ENCODE measurements around the gene PLEKHG4. TPM values are rescaled to one million over a fixed set of nuclear protein-coding genes. Genes with fewer than 3 reads are reported as not detected.

Gene PLEKHG4
- total RNA-seq, 2 experiments from 2014 or later, result 17.3 to 20.8 TPM

DNA sequence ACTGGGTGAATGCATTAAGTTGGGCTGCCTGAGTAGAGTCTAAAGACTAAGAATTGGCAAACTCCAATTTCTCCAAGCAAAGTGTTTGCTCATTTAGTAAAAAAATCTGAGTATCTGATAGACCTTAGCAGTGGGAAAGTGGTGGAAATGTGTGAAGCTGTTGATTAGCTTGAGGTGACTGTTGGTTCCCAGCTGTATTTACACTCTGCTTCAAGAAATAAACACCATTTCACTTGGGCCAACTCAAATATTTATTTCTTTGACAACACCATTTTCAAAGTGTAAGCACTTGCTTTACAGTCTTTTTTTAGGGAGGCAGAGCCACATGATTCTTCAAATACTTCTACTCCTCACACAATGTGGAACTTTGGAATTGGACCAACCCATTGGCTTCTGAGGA is 38.5 kb downstream of the PLEKHG4 start:
- Mint-ChIP-seq H3K27ac (no peak overlapping the region), H3K9me3 (no peaks in the 10 kb centered on the region), H3K4me1 (ENCODE audit: low read depth) (peaks cover 10% of the 10 kb centered on the region), H3K36me3 (ENCODE audit: low read depth) (no peaks in the 10 kb centered on the region), H3K27me3 (peaks cover 22% of the 10 kb centered on the region), H3K4me3 (no peak overlapping the region)
- TF ChIP-seq, protein P1, sequence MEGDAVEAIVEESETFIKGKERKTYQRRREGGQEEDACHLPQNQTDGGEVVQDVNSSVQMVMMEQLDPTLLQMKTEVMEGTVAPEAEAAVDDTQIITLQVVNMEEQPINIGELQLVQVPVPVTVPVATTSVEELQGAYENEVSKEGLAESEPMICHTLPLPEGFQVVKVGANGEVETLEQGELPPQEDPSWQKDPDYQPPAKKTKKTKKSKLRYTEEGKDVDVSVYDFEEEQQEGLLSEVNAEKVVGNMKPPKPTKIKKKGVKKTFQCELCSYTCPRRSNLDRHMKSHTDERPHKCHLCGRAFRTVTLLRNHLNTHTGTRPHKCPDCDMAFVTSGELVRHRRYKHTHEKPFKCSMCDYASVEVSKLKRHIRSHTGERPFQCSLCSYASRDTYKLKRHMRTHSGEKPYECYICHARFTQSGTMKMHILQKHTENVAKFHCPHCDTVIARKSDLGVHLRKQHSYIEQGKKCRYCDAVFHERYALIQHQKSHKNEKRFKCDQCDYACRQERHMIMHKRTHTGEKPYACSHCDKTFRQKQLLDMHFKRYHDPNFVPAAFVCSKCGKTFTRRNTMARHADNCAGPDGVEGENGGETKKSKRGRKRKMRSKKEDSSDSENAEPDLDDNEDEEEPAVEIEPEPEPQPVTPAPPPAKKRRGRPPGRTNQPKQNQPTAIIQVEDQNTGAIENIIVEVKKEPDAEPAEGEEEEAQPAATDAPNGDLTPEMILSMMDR (IDR thresholded peaks at IDR 0.05), result no peak
- ChIA-PET POLR2A (no interaction called here), CTCF (interaction anchor here (1.2 to 1.7 kb wide), 2 partner anchors 9 to 12 kb away, joined by 3 to 4 read pairs; partner anchors contain the start of genes KCTD19 and LRRC36)
- no peak for ATAC-seq
- intact Hi-C loops (cut with micrococcal nuclease), result no loop called here
- no peak for DNase-seq

DNA sequence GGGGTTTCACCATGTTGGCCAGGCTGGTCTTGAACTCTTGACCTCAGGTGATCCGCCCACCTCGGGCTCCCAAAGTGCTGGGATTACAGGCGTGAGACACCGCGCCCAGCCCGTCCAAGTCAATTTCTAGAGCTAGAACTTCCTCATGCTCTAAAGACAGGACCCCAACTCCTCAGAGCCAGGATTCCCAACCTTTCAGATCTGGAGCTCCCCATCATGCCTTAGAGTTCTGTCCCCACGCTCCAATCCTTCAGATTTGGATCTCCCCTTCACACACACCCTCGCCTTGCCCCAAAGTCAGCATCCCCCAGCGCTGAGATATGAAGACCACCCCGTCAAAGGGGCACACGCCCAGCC is 46.8 kb downstream of the PLEKHG4 start:
- Mint-ChIP-seq H3K9me3 (no peaks in the 10 kb centered on the region), H3K36me3 (ENCODE audit: low read depth) (no peaks in the 10 kb centered on the region), H3K27me3 (peaks cover 26% of the 10 kb centered on the region), H3K4me3 (peak overlapping the region; percentile 91), H3K27ac (peak overlapping the region; percentile 88), H3K4me1 (ENCODE audit: low read depth) (peaks cover 16% of the 10 kb centered on the region)
- CTCF ChIA-PET, result interaction anchor here (0.6 to 3.0 kb wide), 23 partner anchors 8 to 319 kb away, joined by 3 to 13 read pairs (median 4); partner anchors contain the start of genes CARMIL2, TMEM208 and TPPP3
- POLR2A ChIA-PET, result interaction anchor here (0.6 to 1.1 kb wide), 3 partner anchors 12 to 41 kb away, joined by 3 to 4 read pairs (median 3); no protein-coding TSS in a partner anchor
- intact Hi-C loops (cut with micrococcal nuclease), result loop anchor here (5.0 kb wide), 1 partner anchor 49 kb away; the partner anchor contains the start of gene PLEKHG4
- no peak for DNase-seq
- ATAC-seq, result no peak
- TF ChIP-seq, protein P1 (IDR thresholded peaks at IDR 0.05), result no peak

- intact Hi-C loops (cut with micrococcal nuclease), result loop anchor here (5.0 kb wide), 1 partner anchor 49 kb away; the partner anchor contains the start of gene PLEKHG4
- H3K4me3 Mint-ChIP-seq, result peak within 1 kb of the TSS; percentile 91
- ATAC-seq (peak; percentile 91), DNase-seq (peak; percentile 87)
- peak within 1 kb of the TSS; percentile 88 for H3K27ac Mint-ChIP-seq
- H3K36me3 Mint-ChIP-seq (ENCODE audit: low read depth), result no peaks in the 10 kb centered on the region
- ChIA-PET CTCF (interaction anchor here (0.6 to 3.0 kb wide), 26 partner anchors 9 to 318 kb away, joined by 3 to 13 read pairs (median 4); partner anchors contain the start of genes CARMIL2, TMEM208 and TPPP3), POLR2A (interaction anchor here (1.1 kb wide), 2 partner anchors 11 to 14 kb away, joined by 3 to 4 read pairs; no protein-coding TSS in a partner anchor)
- H3K4me1 Mint-ChIP-seq (ENCODE audit: low read depth), result peaks cover 16% of the 10 kb centered on the region
- H3K27me3 Mint-ChIP-seq, result peaks cover 21% of the 10 kb centered on the region
- no peaks in the 10 kb centered on the region for H3K9me3 Mint-ChIP-seq
- TF ChIP-seq, protein P1 (IDR thresholded peaks at IDR 0.05), result peak; percentile 55
Measured at GRCh38 chr16:67326472-67327309, 47.4 kb downstream of the PLEKHG4 start, which contains the start of the genes KCTD19 and LRRC36. KCTD19 (minus strand) TSS chr16:67326741; CDS start chr16:67326707, 34 bp downstream. LRRC36 (plus strand) TSS chr16:67326815; CDS start chr16:67326863, 48 bp downstream.

GRCh38 chr16:67327743-67328142 is 48.4 kb downstream of the PLEKHG4 start:
- CTCF ChIA-PET, result interaction anchor here (0.8 to 3.0 kb wide), 11 partner anchors 10 to 120 kb away, joined by 3 to 13 read pairs (median 5); no protein-coding TSS in a partner anchor

More at GRCh38 chr16:67327743-67328142, 48.4 kb downstream of the PLEKHG4 start:
- TF ChIP-seq, protein P1 (IDR thresholded peaks at IDR 0.05), result no peak
- Mint-ChIP-seq H3K27ac (no peak overlapping the region), H3K4me1 (ENCODE audit: low read depth) (peaks cover 16% of the 10 kb centered on the region), H3K27me3 (peaks cover 19% of the 10 kb centered on the region), H3K9me3 (no peaks in the 10 kb centered on the region), H3K36me3 (ENCODE audit: low read depth) (no peaks in the 10 kb centered on the region), H3K4me3 (no peak overlapping the region)
- no peak for ATAC-seq
- POLR2A ChIA-PET, result interaction anchor here (0.7 kb wide), 1 partner anchor 83 kb away, joined by 3 read pairs; no protein-coding TSS in a partner anchor
- DNase-seq, result no peak
- intact Hi-C loops (cut with micrococcal nuclease), result loop anchor here (5.0 kb wide), 1 partner anchor 50 kb away; the partner anchor contains the start of gene PLEKHG4

All from activated CD8-positive, alpha-beta T cell treated with anti-CD3 and anti-CD28 coated beads for 36 hours (primary cell).